Common myeloid progenitor, CD34-positive (primary cell): ENCODE data around the gene STARD13.
A peak's percentile ranks its signal among the peaks of the same experiment; 100 is the strongest.

Experiments
- CTCF ChIA-PET: fragments of 350-600 bp; sonication (Branson Sonifier 250); formaldehyde crosslinking; loops from one replicate; lab custom pipeline; 2021; ENCODE audit warnings: antibody characterized with exemption; lab: Charles Lee
- POLR2A ChIA-PET: fragments of 350-600 bp; sonication (Branson Sonifier 250); formaldehyde crosslinking; loops from one replicate; lab custom pipeline; 2021; ENCODE audit warnings: antibody characterized with exemption; lab: Charles Lee
- DNase-seq, 3 donors: peaks; one replicate each; pipeline versions ENCODE4 v3.0.0 to v3.0.0-alpha.2; 2013
- H3K27ac ChIP-seq, 2 experiments: 1 replicate in 1 of 2; 2 replicates in 1 of 2; pipeline ENCODE4 v1.7.0; 2013; ENCODE audit warnings: inconsistent platforms in 2 of 2, low read length in 2 of 2, mild to moderate bottlenecking in 2 of 2, low read depth in 1 of 2, moderate library complexity in 1 of 2; ENCODE audit not compliant: severe bottlenecking in 2 of 2, insufficient read depth in 1 of 2, poor library complexity in 1 of 2
- H3K27me3 ChIP-seq, 5 experiments: replicated peaks in 2 of 5; 1 replicate in 3 of 5; 2 replicates in 2 of 5; pipeline versions ENCODE4 v1.6.1 to v1.7.0; 2013; ENCODE audit warnings: low read length in 4 of 5, mild to moderate bottlenecking in 2 of 5, moderate library complexity in 2 of 5, inconsistent platforms in 1 of 5; ENCODE audit not compliant: insufficient read depth in 5 of 5, control insufficient read depth in 4 of 5
- H3K36me3 ChIP-seq, 4 experiments: 1 replicate in 2 of 4; 2 replicates in 2 of 4; pipeline versions ENCODE4 v1.6.1 to v1.7.0; 2013; ENCODE audit warnings: low read length in 3 of 4, control low read depth in 1 of 4, mild to moderate bottlenecking in 1 of 4; ENCODE audit not compliant: control insufficient read depth in 4 of 4, insufficient read depth in 4 of 4
- H3K4me1 ChIP-seq, 4 experiments: 1 replicate in 3 of 4; 2 replicates in 1 of 4; pipeline versions ENCODE4 v1.6.1 to v1.7.1; 2013; ENCODE audit warnings: low read length in 3 of 4, mild to moderate bottlenecking in 3 of 4, control low read depth in 1 of 4, inconsistent platforms in 1 of 4, moderate library complexity in 1 of 4; ENCODE audit not compliant: control insufficient read depth in 4 of 4, insufficient read depth in 4 of 4; ENCODE audit errors: control extremely low read depth in 1 of 4
- H3K4me3 ChIP-seq, 7 experiments: 1 replicate in 4 of 7; 2 replicates in 3 of 7; pipeline versions ENCODE4 v1.5.1 to v1.7.0; 2013; ENCODE audit warnings: mild to moderate bottlenecking in 7 of 7, low read length in 6 of 7, moderate library complexity in 6 of 7, inconsistent platforms in 2 of 7, low read depth in 2 of 7, control low read depth in 1 of 7; ENCODE audit not compliant: insufficient read depth in 4 of 7, control insufficient read depth in 1 of 7; ENCODE audit errors: extremely low read depth in 1 of 7
- H3K9me3 ChIP-seq, 5 experiments: 1 replicate in 4 of 5; 2 replicates in 1 of 5; pipeline versions ENCODE4 v1.6.1 to v1.7.1; 2013; ENCODE audit warnings: low read length in 4 of 5, mild to moderate bottlenecking in 2 of 5, inconsistent platforms in 1 of 5, low read depth in 1 of 5, moderate library complexity in 1 of 5; ENCODE audit not compliant: control insufficient read depth in 4 of 5, insufficient read depth in 2 of 5; ENCODE audit errors: control extremely low read depth in 1 of 5
- WGBS: methylation state at CpG from one replicate; pipeline ENCODE4 v1.1.5; 2013; ENCODE audit not compliant: insufficient coverage; 5-methylcytosine and 5-hydroxymethylcytosine counted together

STARD13 gene

DNA sequence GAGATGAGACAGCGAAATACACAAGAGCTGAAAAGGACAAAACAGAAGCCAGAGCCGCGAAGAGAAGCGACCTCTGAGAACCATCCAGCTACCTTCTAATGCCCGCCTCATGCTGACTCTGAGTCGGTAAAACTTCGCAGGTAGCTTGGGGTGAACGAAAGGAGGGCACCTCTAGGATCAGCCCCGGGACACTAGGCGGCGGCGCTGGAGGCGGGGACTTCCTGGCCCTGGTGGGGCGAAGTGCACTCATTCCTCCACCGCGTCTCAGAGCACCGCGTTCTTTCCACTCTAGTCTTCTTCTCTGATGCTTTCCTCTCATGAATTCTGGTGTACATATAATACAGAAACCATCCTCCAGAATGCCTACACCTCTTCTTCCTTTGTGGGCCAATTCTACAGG lies 219.2 kb downstream of the STARD13 start:
- no peaks in the 10 kb centered on the region for H3K4me1 ChIP-seq

DNA sequence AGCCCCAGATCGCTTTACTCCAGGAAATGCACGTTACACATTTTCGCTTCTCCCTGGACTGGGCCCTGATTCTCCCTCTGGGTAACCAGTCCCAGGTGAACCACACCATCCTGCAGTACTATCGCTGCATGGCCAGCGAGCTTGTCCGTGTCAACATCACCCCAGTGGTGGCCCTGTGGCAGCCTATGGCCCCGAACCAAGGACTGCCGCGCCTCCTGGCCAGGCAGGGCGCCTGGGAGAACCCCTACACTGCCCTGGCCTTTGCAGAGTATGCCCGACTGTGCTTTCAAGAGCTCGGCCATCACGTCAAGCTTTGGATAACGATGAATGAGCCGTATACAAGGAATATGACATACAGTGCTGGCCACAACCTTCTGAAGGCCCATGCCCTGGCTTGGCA lies 224.7 kb downstream of the STARD13 start:
- ChIA-PET POLR2A (no interaction called here), CTCF (no interaction called here)
- no peaks in the 10 kb centered on the region for H3K9me3 ChIP-seq
- no peak for DNase-seq
- no peak overlapping the region for H3K4me3 ChIP-seq
- H3K27ac ChIP-seq = no peak overlapping the region
- no peaks in the 10 kb centered on the region for H3K4me1 ChIP-seq
- H3K36me3 ChIP-seq = no peaks in the 10 kb centered on the region
- WGBS = 92% methylated on average over 14 of the region's 15 CpGs
- H3K27me3 ChIP-seq = no peaks in the 10 kb centered on the region

More for the DNA sequence above, 219.2 kb downstream of the STARD13 start:
- ChIA-PET CTCF (no interaction called here), POLR2A (no interaction called here)
- DNase-seq = no peak
- no peaks in the 10 kb centered on the region for H3K9me3 ChIP-seq
- H3K36me3 ChIP-seq = no peaks in the 10 kb centered on the region
- H3K27ac ChIP-seq = no peak overlapping the region
- no peaks in the 10 kb centered on the region for H3K27me3 ChIP-seq
- no peak overlapping the region for H3K4me3 ChIP-seq
- WGBS = 96% methylated on average over 18 of the region's 18 CpGs

DNA sequence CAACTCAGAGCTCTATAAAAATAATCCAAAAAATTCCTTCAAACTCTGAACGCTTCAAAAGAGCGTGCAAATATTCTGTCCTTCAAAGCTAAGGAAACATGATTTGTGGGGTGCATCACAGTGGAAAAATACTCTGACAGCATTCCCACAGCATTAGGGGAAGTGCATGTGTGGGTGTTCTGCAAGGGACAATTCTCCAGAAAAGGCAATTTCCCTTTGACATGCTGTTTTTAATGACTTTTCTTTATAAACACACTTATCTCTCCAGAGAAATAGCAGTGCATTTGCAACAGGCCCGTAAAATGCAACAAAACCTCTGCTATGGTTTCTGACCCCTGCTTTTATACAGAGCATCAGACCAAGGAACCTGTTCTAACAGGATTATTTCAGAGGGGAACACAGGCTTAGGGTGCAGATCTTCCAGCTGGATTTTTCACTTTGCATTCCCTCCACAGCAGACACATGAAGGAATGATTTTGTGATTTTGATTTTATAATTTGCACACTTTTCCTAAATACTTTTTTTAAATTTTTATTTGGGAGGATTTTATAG lies 226.7 kb downstream of the STARD13 start:
- Histone ChIP-seq H3K36me3 (no peaks in the 10 kb centered on the region), H3K9me3 (no peaks in the 10 kb centered on the region), H3K27me3 (no peaks in the 10 kb centered on the region), H3K27ac (no peak overlapping the region), H3K4me3 (no peak overlapping the region), H3K4me1 (no peaks in the 10 kb centered on the region)
- ChIA-PET POLR2A (interaction anchor here (0.6 kb wide), 1 partner anchor 252 kb away, joined by 3 read pairs; no protein-coding TSS in a partner anchor), CTCF (interaction anchor here (0.6 to 0.7 kb wide), 2 partner anchors 11 to 360 kb away, joined by 3 read pairs; no protein-coding TSS in a partner anchor)
- DNase-seq = no peak
- 100% methylated on average over 1 of the region's 3 CpGs for WGBS

DNA sequence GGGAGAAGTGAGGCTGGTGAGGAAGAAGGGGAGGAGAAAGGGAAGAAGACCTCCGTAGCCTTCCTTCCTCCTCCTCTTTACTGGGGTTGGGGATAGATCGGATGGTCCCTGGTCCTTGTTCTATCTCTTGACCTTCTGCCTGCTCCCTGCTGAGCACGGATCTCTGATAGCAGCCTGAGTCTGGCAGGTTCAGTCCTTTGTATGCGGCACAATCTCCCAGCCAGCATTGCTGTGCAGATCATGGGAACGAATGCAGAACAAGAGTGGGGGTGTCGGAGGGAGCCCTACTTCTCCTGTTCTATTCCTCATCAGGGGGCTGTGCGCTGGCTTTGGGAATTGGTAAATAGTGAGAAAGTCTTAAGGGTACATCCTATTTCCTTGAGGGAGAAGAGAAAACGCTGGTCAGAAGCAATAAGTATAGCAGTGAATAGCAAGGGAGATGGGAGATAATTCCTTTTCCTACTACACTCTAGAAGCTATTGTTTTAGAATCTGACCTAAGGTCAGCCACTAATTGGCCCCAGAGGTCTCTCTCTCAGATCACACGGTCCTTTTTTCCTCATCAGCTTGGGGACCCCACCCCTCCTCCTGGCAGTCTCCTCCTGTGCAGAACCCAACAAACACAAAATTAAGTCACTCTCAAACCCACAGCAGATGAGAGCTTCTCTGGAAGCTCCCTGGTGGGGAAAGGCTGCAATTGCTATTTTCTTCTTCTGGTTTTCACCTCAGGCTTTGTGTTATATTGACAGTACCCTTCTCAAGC lies 228.4 kb downstream of the STARD13 start:
- POLR2A ChIA-PET = no interaction called here
- H3K27ac ChIP-seq = no peak overlapping the region
- CTCF ChIA-PET = interaction anchor here (0.8 to 1.0 kb wide), 2 partner anchors 21 to 71 kb away, joined by 4 read pairs; no protein-coding TSS in a partner anchor
- H3K27me3 ChIP-seq = no peaks in the 10 kb centered on the region
- WGBS = 80% methylated on average over 4 of the region's 9 CpGs
- no peaks in the 10 kb centered on the region for H3K9me3 ChIP-seq
- H3K4me3 ChIP-seq = no peak overlapping the region
- H3K36me3 ChIP-seq = no peaks in the 10 kb centered on the region
- peak; percentile 8 to 18 (median 11) for DNase-seq
- H3K4me1 ChIP-seq = no peaks in the 10 kb centered on the region

DNA sequence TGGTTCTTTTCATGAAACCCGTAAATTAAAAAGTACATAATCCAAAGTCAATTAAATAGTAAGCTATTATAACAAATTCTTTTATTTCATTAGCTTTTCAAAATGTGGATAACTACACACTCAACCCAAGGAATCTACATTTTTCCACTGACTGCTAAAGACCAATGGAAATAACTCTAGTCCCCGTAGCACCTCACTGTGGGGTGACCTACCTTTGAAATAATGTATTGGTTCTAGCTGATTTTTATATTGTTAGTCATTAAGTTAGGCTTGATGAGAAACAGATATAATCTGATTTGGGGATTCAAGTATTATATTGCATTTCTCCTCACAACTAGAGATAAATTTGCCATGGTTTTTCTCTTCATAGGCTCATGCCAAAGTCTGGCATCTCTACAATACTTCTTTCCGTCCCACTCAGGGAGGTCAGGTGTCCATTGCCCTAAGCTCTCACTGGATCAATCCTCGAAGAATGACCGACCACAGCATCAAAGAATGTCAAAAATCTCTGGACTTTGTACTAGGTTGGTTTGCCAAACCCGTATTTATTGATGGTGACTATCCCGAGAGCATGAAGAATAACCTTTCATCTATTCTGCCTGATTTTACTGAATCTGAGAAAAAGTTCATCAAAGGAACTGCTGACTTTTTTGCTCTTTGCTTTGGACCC lies 232.0 kb downstream of the STARD13 start:
- Histone ChIP-seq H3K4me3 (no peak overlapping the region), H3K4me1 (no peaks in the 10 kb centered on the region), H3K36me3 (no peaks in the 10 kb centered on the region), H3K9me3 (no peaks in the 10 kb centered on the region), H3K27me3 (no peaks in the 10 kb centered on the region), H3K27ac (no peak overlapping the region)
- ChIA-PET CTCF (no interaction called here), POLR2A (no interaction called here)
- DNase-seq = no peak
- WGBS = 98% methylated on average over 5 of the region's 7 CpGs
